ENCODE data around the gene USP12. TPM values are rescaled to one million over a fixed set of nuclear protein-coding genes. Genes with fewer than 3 reads are reported as not detected.

The USP12 gene
- total RNA-seq, 4 donors from 2014 or later: 23.0 to 30.9 (median 26.9) TPM

DNA sequence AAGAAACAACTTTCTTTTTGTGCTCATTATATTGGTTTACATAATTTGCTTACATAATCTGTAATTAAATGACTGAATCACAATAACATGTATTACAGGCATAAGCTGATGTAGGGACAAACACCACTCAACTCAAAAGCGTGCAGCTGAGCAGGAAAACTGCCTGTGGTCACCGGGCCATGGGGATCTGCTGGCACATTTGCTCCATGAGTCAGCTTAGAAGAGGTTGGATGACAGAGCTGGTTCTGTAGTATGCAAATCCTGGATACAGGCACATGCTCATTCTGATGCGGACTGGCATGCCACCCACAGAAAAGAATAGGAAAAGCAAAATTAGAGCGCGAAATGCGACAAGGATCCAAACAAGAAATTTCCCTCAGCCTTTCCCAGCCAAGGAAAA, 128.6 kb downstream of the USP12 start:
- TF ChIP-seq, protein P1, sequence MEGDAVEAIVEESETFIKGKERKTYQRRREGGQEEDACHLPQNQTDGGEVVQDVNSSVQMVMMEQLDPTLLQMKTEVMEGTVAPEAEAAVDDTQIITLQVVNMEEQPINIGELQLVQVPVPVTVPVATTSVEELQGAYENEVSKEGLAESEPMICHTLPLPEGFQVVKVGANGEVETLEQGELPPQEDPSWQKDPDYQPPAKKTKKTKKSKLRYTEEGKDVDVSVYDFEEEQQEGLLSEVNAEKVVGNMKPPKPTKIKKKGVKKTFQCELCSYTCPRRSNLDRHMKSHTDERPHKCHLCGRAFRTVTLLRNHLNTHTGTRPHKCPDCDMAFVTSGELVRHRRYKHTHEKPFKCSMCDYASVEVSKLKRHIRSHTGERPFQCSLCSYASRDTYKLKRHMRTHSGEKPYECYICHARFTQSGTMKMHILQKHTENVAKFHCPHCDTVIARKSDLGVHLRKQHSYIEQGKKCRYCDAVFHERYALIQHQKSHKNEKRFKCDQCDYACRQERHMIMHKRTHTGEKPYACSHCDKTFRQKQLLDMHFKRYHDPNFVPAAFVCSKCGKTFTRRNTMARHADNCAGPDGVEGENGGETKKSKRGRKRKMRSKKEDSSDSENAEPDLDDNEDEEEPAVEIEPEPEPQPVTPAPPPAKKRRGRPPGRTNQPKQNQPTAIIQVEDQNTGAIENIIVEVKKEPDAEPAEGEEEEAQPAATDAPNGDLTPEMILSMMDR (IDR thresholded peaks at IDR 0.05): no peak
- no peak for TF ChIP-seq POLR2A (IDR thresholded peaks at IDR 0.05)
- intact Hi-C loops (cut with DNase I; ENCODE audit: low total_unique reads): no loop called here
- DNase-seq (ENCODE audit: low spot score in 2 of 2): peak in 1 of 2 donors; percentile 68
- 12 to 26% methylated on average over 6 of the region's 6 CpGs for WGBS, 2 donors
- no peak overlapping the region for H3K4me3 ChIP-seq (ENCODE audit: low read depth, poor library complexity, severe bottlenecking)

DNA sequence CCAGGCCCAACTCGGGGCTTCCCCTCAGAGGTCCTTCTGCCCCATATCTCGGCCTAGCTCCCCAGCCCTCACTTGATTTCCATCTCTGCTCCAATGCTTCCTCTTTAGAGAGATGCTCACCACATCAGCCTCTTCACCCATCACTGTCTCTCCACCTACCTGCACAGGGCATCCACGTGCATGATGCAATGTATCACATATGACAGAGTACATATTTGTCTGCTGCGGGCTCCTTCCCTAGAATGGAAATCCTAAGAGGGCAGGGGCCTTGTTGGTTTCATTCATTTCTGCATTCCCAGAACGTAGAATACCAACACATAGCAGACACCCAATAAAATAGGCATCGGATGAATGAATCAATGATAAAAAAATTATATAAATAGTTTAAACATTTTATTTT, 130.3 kb downstream of the USP12 start:
- intact Hi-C loops (cut with DNase I; ENCODE audit: low total_unique reads): no loop called here
- TF ChIP-seq, protein P1 (IDR thresholded peaks at IDR 0.05): no peak
- TF ChIP-seq POLR2A (IDR thresholded peaks at IDR 0.05): no peak
- no peak overlapping the region for H3K4me3 ChIP-seq (ENCODE audit: low read depth, poor library complexity, severe bottlenecking)
- WGBS, 2 donors: 87 to 94% methylated on average over 6 of the region's 6 CpGs
- DNase-seq (ENCODE audit: low spot score in 2 of 2): no peak

DNA sequence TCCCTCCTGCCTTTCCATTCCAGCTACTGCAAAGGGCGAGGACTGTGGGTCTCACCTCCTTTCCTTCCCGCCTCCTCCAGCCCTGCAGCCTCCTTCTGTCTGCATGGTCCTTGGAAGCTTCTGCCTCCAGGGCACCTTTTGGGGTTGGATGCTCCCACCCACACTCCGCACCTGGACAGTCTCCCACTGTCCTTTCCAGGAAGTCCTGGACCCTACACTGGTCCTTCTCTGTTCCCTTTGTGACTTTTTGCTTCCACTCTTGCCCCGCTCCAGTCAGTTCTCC, 130.8 kb downstream of the USP12 start:
- intact Hi-C loops (cut with DNase I; ENCODE audit: low total_unique reads): no loop called here
- no peak overlapping the region for H3K4me3 ChIP-seq (ENCODE audit: low read depth, poor library complexity, severe bottlenecking)
- DNase-seq (ENCODE audit: low spot score in 2 of 2): no peak
- TF ChIP-seq, protein P1 (IDR thresholded peaks at IDR 0.05): no peak
- no peak for TF ChIP-seq POLR2A (IDR thresholded peaks at IDR 0.05)
- 96 to 99% methylated on average over 4 of the region's 4 CpGs for WGBS, 2 donors

DNA sequence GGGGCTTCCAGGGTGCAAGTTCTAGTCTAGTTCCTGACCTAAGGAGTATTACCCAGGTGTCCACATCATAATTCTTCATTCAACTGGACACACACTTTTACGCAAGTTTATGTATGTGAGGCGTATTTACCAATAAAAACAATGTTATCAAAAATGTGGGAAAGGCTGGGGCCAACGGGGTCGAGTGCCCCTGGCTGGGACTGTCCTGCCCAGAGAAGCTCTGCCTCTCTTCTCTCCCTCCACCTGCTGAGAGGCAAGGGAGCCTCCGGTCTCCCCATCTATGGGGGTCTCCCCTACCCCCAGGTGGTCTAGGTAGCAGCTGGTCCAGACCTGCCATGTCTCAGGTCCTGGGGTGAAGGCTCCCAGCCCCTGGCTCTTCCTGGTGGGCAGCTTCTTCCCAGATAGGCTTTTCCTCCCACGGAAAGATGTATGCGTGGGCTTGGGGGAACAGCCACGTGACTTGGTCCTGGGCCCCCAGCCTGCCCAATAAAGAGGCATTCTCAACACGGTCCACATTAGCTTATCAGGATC, 132.4 kb downstream of the USP12 start:
- intact Hi-C loops (cut with DNase I; ENCODE audit: low total_unique reads): no loop called here
- 89 to 93% methylated on average over 9 of the region's 9 CpGs for WGBS, 2 donors
- DNase-seq (ENCODE audit: low spot score in 2 of 2): peak in 1 of 2 donors; percentile 65
- H3K4me3 ChIP-seq (ENCODE audit: low read depth, poor library complexity, severe bottlenecking): no peak overlapping the region
- TF ChIP-seq, protein P1 (IDR thresholded peaks at IDR 0.05): no peak
- TF ChIP-seq POLR2A (IDR thresholded peaks at IDR 0.05): no peak

DNA sequence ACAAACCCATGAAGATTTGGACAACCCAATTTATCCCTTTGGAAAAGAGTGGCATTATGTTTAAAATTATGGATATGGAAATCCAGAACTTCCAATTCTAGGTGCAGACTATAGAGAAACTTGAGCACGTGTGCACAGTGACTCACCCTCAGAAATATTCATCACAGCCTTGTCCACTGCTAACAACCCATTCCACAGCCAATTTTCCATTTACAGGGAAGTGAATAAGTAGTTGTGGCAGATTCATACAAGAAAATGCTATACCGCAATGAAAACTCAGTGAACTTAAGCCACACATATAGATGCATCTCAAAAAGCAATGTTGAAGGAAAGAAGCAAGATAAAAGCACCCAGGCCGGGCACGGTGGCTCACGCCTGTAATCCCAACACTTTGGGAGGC, 133.3 kb downstream of the USP12 start:
- intact Hi-C loops (cut with DNase I; ENCODE audit: low total_unique reads): no loop called here

DNA sequence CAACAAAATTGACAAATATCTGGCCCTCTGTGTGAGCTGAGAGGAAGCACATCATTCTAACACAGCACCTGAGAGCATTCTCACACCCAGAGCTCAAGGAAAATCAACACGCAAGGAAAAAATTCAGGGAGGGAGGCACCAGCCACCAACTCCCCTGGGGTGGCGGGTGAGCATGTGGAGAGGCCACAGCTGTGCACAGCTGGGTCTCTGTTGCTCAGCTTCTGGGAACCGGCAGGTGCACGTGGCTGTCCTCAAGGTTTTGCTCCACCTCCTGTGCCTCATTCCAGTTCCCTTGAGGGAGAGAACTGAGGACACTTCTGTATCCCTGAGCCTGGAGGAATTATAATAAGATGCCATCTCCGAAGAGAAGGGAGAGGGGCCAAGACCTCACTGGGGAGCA, 134.0 kb downstream of the USP12 start:
- 71 to 72% methylated on average over 5 of the region's 5 CpGs for WGBS, 2 donors
- no peak for TF ChIP-seq POLR2A (IDR thresholded peaks at IDR 0.05)
- TF ChIP-seq, protein P1 (IDR thresholded peaks at IDR 0.05): no peak
- intact Hi-C loops (cut with DNase I; ENCODE audit: low total_unique reads): no loop called here
- H3K4me3 ChIP-seq (ENCODE audit: low read depth, poor library complexity, severe bottlenecking): no peak overlapping the region
- peak in 1 of 2 donors; percentile 50 for DNase-seq (ENCODE audit: low spot score in 2 of 2)

More for the DNA sequence above, 133.3 kb downstream of the USP12 start:
- no peak overlapping the region for H3K4me3 ChIP-seq (ENCODE audit: low read depth, poor library complexity, severe bottlenecking)
- 70 to 78% methylated on average over 5 of the region's 5 CpGs for WGBS, 2 donors
- TF ChIP-seq, protein P1 (IDR thresholded peaks at IDR 0.05): no peak
- DNase-seq (ENCODE audit: low spot score in 2 of 2): no peak
